HepG2 (cell line): ENCODE data around the gene NOTCH4. TPM values are rescaled to one million over a fixed set of nuclear protein-coding genes. Genes with fewer than 3 reads are reported as not detected.

Source experiments
- MXD3 ChIP-seq: IDR thresholded peaks from 2 replicates; pipeline ENCODE4 v1.6.1; 2016; ENCODE audit warnings: mild to moderate bottlenecking, missing biosample characterization, missing genetic modification reagents
- MYPOP ChIP-seq: sonication (generic); formaldehyde crosslinking; IDR thresholded peaks from 2 replicates; pipeline ENCODE4 v1.8.1; 2023; ENCODE audit warnings: mild to moderate bottlenecking, moderate library complexity, missing genetic modification reagents
- PRDM4 ChIP-seq: sonication (generic); formaldehyde crosslinking; IDR thresholded peaks from 2 replicates; pipeline ENCODE4 v1.9.0; 2021; ENCODE audit warnings: missing genetic modification reagents, borderline replicate concordance
- SIN3B ChIP-seq: fragments of 150-350 bp; IDR thresholded peaks from 2 replicates; pipeline ENCODE4 v1.6.1; 2014; ENCODE audit warnings: low read length
- SNAI1 ChIP-seq: sonication (generic); formaldehyde crosslinking; IDR thresholded peaks from 2 replicates; pipeline ENCODE4 v1.5.0; 2020; ENCODE audit warnings: mild to moderate bottlenecking, missing genetic modification reagents, borderline replicate concordance
- STAT6 ChIP-seq: sonication (generic); formaldehyde crosslinking; IDR thresholded peaks from 2 replicates; pipeline ENCODE4 v1.4.0; 2020; ENCODE audit warnings: missing genetic modification reagents, mild to moderate bottlenecking, borderline replicate concordance
- TFE3 ChIP-seq: IDR thresholded peaks from 2 replicates; pipeline ENCODE4 v1.6.1; 2016
- YEATS4 ChIP-seq: sonication (generic); formaldehyde crosslinking; IDR thresholded peaks from 2 replicates; pipeline ENCODE4 v1.4.0; 2020; ENCODE audit warnings: missing genetic modification reagents, borderline replicate concordance
- ZNF264 ChIP-seq: sonication (generic); formaldehyde crosslinking; IDR thresholded peaks from 2 replicates; pipeline ENCODE4 v1.4.0; 2020; ENCODE audit warnings: missing genetic modification reagents
- ZNF33A ChIP-seq: sonication (generic); formaldehyde crosslinking; IDR thresholded peaks from 2 replicates; pipeline ENCODE4 v1.5.1; 2020; ENCODE audit warnings: missing genetic modification reagents, mild to moderate bottlenecking, moderate library complexity, borderline replicate concordance
- ZNF567 ChIP-seq: sonication (generic); formaldehyde crosslinking; IDR thresholded peaks from 2 replicates; pipeline ENCODE4 v1.8.1; 2023; ENCODE audit warnings: mild to moderate bottlenecking, missing genetic modification reagents, borderline replicate concordance
- ZNF772 ChIP-seq: sonication (generic); formaldehyde crosslinking; IDR thresholded peaks from 2 replicates; pipeline ENCODE4 v1.5.0; 2020; ENCODE audit warnings: mild to moderate bottlenecking, missing genetic modification reagents
- polyA plus RNA-seq, 8 experiments: library from polyadenylated mRNA; depleted of rRNA in 3 of 8; stranded (reverse) in 7 of 8; unstranded in 1 of 8; fragments of >200 nt; fragmentation: Illumina TruSeq in 4 of 8; extraction: Trizol in 4 of 8; gene quantifications; 2 replicates each; pipeline versions ENCODE4 v1.2.1 to v1.2.3, GENCODE V29; 2011 to 2016; ENCODE audit warnings: low read depth in 4 of 8, missing spikeins in 1 of 8, mixed read lengths in 1 of 8; ENCODE audit not compliant: insufficient read depth in 1 of 8
- total RNA-seq, 5 experiments: library from RNA; depleted of rRNA; stranded (reverse); fragments of >200 nt; fragmentation: Illumina TruSeq; extraction: Trizol; gene quantifications; 2 replicates each; pipeline ENCODE4 v1.2.3, GENCODE V29; 2016; ENCODE audit warnings: low read depth in 1 of 5
- TF ChIP-seq, protein P1 (sequence below): sonication (generic); formaldehyde crosslinking; IDR thresholded peaks from 2 replicates; pipeline ENCODE4 v1.4.0; 2020; ENCODE audit warnings: missing genetic modification reagents, borderline replicate concordance
- TF ChIP-seq, protein P2 (sequence below): sonication (generic); formaldehyde crosslinking; conservative IDR thresholded peaks from 2 replicates; pipeline ENCODE4 v1.8.1; 2023; ENCODE audit warnings: missing genetic modification reagents

Gene NOTCH4
- total and polyA plus RNA-seq, 2 of the 13 experiments (the other 11 are each of a cell fraction or from before 2014, with no cell fraction given): 0.51 to 0.83 TPM

- no peak for TF ChIP-seq SNAI1 (CRISPR knock-in tag)
- TF ChIP-seq ZNF772 (CRISPR knock-in tag): no peak
- TF ChIP-seq MYPOP (CRISPR knock-in tag): no peak
- no peak for TF ChIP-seq ZNF567
- TF ChIP-seq PRDM4: no peak
- TF ChIP-seq MXD3 (CRISPR knock-in tag): no peak
- no peak for TF ChIP-seq ZNF264 (CRISPR knock-in tag)
- peak; percentile 48 for TF ChIP-seq YEATS4 (CRISPR knock-in tag)
- TF ChIP-seq, protein P1, sequence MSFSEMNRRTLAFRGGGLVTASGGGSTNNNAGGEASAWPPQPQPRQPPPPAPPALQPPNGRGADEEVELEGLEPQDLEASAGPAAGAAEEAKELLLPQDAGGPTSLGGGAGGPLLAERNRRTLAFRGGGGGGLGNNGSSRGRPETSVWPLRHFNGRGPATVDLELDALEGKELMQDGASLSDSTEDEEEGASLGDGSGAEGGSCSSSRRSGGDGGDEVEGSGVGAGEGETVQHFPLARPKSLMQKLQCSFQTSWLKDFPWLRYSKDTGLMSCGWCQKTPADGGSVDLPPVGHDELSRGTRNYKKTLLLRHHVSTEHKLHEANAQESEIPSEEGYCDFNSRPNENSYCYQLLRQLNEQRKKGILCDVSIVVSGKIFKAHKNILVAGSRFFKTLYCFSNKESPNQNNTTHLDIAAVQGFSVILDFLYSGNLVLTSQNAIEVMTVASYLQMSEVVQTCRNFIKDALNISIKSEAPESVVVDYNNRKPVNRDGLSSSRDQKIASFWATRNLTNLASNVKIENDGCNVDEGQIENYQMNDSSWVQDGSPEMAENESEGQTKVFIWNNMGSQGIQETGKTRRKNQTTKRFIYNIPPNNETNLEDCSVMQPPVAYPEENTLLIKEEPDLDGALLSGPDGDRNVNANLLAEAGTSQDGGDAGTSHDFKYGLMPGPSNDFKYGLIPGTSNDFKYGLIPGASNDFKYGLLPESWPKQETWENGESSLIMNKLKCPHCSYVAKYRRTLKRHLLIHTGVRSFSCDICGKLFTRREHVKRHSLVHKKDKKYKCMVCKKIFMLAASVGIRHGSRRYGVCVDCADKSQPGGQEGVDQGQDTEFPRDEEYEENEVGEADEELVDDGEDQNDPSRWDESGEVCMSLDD (CRISPR knock-in tag): peak; percentile 28; the same call in 1 of the 2 replicates
- TF ChIP-seq TFE3 (CRISPR knock-in tag): 0 out of 2 replicates have a peak, but pooled peaks have one; percentile 28
- peak; percentile 64; the same call in 1 of the 2 replicates for TF ChIP-seq SIN3B
- TF ChIP-seq, protein P2, sequence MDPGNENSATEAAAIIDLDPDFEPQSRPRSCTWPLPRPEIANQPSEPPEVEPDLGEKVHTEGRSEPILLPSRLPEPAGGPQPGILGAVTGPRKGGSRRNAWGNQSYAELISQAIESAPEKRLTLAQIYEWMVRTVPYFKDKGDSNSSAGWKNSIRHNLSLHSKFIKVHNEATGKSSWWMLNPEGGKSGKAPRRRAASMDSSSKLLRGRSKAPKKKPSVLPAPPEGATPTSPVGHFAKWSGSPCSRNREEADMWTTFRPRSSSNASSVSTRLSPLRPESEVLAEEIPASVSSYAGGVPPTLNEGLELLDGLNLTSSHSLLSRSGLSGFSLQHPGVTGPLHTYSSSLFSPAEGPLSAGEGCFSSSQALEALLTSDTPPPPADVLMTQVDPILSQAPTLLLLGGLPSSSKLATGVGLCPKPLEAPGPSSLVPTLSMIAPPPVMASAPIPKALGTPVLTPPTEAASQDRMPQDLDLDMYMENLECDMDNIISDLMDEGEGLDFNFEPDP (CRISPR knock-in tag): no peak
- no peak for TF ChIP-seq ZNF33A (CRISPR knock-in tag)
- TF ChIP-seq STAT6 (CRISPR knock-in tag): no peak
Observed at GRCh38 chr6:32178547-32179440, 45.1 kb downstream of the NOTCH4 start (continued).
